Measurements from ENCODE around the gene RBM15. TPM values are rescaled to one million over a fixed set of nuclear protein-coding genes. Genes with fewer than 3 reads are reported as not detected.

Gene RBM15
- total and polyA plus RNA-seq, 2 donors (not counting 1 experiment from before 2014, with no cell fraction given) = 8.4 to 25.9 TPM

DNA sequence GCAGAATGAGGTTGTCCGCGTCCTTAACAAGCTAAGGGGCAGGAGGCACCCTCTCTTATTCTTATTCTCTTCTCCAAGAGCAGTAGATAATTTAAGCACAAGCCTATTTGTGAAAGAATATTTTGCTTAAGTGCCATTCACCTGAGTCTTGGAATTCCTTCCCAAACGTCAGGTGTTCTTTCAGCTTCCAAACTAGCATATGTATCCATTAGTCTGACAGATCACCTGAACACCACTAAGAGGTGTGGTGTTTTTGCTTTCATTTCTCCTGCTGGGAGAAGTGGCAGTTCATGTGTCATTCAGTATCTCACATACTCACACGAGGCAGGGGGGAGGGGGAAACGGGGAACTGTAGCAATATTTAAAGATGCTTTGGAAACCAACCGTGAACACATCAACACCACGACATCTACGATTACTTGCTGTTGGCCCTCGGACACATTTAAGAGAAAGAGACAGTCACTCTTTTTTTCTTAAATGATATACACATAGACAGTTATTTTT is 45.5 kb upstream of the RBM15 start:
- no peaks in the 10 kb centered on the region for H3K79me2 ChIP-seq (ENCODE audit: control insufficient read depth, insufficient read depth, low read length)
- no peaks in the 10 kb centered on the region for H3K36me3 ChIP-seq (ENCODE audit: control insufficient read depth, insufficient read depth, low read length)
- H3K4me1 ChIP-seq (ENCODE audit: control insufficient read depth, extremely low read depth, insufficient read depth, low read length) = no peaks in the 10 kb centered on the region
- no peak overlapping the region for H3K9ac ChIP-seq (ENCODE audit: insufficient read depth, low read length)
- no peaks in the 10 kb centered on the region for H3K9me3 ChIP-seq (ENCODE audit: control insufficient read depth, insufficient read depth, low read depth, low read length)
- H3K27ac ChIP-seq (ENCODE audit: insufficient read depth, low read length) = no peak overlapping the region
- TF ChIP-seq EZH2 (IDR thresholded peaks at IDR 0.05; ENCODE audit: low read length, missing control alignments) = no peak
- TF ChIP-seq, protein P1, sequence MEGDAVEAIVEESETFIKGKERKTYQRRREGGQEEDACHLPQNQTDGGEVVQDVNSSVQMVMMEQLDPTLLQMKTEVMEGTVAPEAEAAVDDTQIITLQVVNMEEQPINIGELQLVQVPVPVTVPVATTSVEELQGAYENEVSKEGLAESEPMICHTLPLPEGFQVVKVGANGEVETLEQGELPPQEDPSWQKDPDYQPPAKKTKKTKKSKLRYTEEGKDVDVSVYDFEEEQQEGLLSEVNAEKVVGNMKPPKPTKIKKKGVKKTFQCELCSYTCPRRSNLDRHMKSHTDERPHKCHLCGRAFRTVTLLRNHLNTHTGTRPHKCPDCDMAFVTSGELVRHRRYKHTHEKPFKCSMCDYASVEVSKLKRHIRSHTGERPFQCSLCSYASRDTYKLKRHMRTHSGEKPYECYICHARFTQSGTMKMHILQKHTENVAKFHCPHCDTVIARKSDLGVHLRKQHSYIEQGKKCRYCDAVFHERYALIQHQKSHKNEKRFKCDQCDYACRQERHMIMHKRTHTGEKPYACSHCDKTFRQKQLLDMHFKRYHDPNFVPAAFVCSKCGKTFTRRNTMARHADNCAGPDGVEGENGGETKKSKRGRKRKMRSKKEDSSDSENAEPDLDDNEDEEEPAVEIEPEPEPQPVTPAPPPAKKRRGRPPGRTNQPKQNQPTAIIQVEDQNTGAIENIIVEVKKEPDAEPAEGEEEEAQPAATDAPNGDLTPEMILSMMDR (conservative IDR thresholded peaks at IDR 0.05 in 1 of 2, IDR thresholded peaks at IDR 0.05 in 1 of 2; ENCODE audit: low read depth in 1 of 2, low read length in 2 of 2) = no peak
- H4K20me1 ChIP-seq (ENCODE audit: control insufficient read depth, extremely low read depth, insufficient read depth, low read length) = no peaks in the 10 kb centered on the region
- no peak for DNase-seq (ENCODE audit: low read depth in 2 of 2)
- no peak overlapping the region for H3K4me2 ChIP-seq (ENCODE audit: extremely low read depth, insufficient read depth, low read length)
- no peak overlapping the region for H2AFZ ChIP-seq (ENCODE audit: low read length)
- no peaks in the 10 kb centered on the region for H3K27me3 ChIP-seq (ENCODE audit: control insufficient read depth, insufficient read depth, low read length)
- no peak overlapping the region for H3K4me3 ChIP-seq (replicated peaks in 1 of 4; ENCODE audit: control extremely low read depth in 1 of 4, insufficient read depth in 1 of 4, low read depth in 3 of 4, low read length in 4 of 4)

DNA sequence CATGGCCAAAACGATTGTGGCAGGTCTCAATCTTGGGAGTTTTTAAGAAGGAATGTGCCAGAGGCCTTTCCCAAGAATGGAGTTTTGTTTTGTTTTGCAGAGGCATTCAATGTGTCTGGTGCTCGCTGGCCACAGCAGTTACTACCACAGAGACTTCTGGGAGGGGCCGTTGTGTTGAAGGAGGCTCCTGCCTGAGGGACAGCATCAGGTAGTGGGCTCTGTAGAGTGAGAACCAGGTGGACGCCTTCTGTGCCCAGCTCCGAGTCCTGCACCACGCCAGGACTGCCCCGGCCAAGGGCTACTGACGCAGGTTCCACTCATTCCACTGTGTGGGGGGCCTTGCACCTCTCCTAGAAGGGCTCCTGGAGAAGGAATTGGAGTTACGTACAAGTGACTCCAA is 44.9 kb upstream of the RBM15 start:
- peaks cover 2% of the 10 kb centered on the region for H3K27me3 ChIP-seq (ENCODE audit: control insufficient read depth, insufficient read depth, low read length)
- H4K20me1 ChIP-seq (ENCODE audit: control insufficient read depth, extremely low read depth, insufficient read depth, low read length) = no peaks in the 10 kb centered on the region
- no peak overlapping the region for H3K9ac ChIP-seq (ENCODE audit: insufficient read depth, low read length)
- TF ChIP-seq EZH2 (IDR thresholded peaks at IDR 0.05; ENCODE audit: low read length, missing control alignments) = no peak
- TF ChIP-seq, protein P1 (conservative IDR thresholded peaks at IDR 0.05 in 1 of 2, IDR thresholded peaks at IDR 0.05 in 1 of 2; ENCODE audit: low read depth in 1 of 2, low read length in 2 of 2) = no peak
- H3K79me2 ChIP-seq (ENCODE audit: control insufficient read depth, insufficient read depth, low read length) = no peaks in the 10 kb centered on the region
- no peak overlapping the region for H3K4me3 ChIP-seq (replicated peaks in 1 of 4; ENCODE audit: control extremely low read depth in 1 of 4, insufficient read depth in 1 of 4, low read depth in 3 of 4, low read length in 4 of 4)
- DNase-seq (ENCODE audit: low read depth in 2 of 2) = no peak
- H3K4me1 ChIP-seq (ENCODE audit: control insufficient read depth, extremely low read depth, insufficient read depth, low read length) = no peaks in the 10 kb centered on the region
- no peak overlapping the region for H3K4me2 ChIP-seq (ENCODE audit: extremely low read depth, insufficient read depth, low read length)
- no peaks in the 10 kb centered on the region for H3K9me3 ChIP-seq (ENCODE audit: control insufficient read depth, insufficient read depth, low read depth, low read length)
- H3K27ac ChIP-seq (ENCODE audit: insufficient read depth, low read length) = no peak overlapping the region
- no peaks in the 10 kb centered on the region for H3K36me3 ChIP-seq (ENCODE audit: control insufficient read depth, insufficient read depth, low read length)
- no peak overlapping the region for H2AFZ ChIP-seq (ENCODE audit: low read length)

DNA sequence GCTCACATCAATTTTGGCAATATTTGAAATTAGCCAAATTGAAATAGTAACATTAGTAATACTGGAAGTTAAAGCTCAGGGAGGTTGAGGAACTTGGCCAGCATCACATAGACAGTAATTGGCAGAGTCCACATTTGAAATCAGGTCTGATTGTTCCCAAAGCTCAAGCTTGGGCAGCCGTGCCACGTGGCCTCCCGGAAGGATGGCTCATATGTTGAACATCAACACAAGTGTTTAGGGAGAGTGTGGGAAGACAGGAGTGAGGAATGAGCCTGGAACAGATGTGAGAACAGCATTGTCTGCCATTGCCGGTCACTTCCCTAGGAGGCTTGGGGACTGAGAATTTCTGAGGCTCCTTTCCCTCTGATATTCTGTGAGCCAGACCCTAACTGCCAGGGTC is 40.2 kb upstream of the RBM15 start:
- H3K9ac ChIP-seq (ENCODE audit: insufficient read depth, low read length) = no peak overlapping the region
- H3K4me1 ChIP-seq (ENCODE audit: control insufficient read depth, extremely low read depth, insufficient read depth, low read length) = no peaks in the 10 kb centered on the region
- H2AFZ ChIP-seq (ENCODE audit: low read length) = no peak overlapping the region
- H3K79me2 ChIP-seq (ENCODE audit: control insufficient read depth, insufficient read depth, low read length) = no peaks in the 10 kb centered on the region
- no peak overlapping the region for H3K4me3 ChIP-seq (replicated peaks in 1 of 4; ENCODE audit: control extremely low read depth in 1 of 4, insufficient read depth in 1 of 4, low read depth in 3 of 4, low read length in 4 of 4)
- H4K20me1 ChIP-seq (ENCODE audit: control insufficient read depth, extremely low read depth, insufficient read depth, low read length) = no peaks in the 10 kb centered on the region
- H3K9me3 ChIP-seq (ENCODE audit: control insufficient read depth, insufficient read depth, low read depth, low read length) = no peaks in the 10 kb centered on the region
- H3K36me3 ChIP-seq (ENCODE audit: control insufficient read depth, insufficient read depth, low read length) = no peaks in the 10 kb centered on the region
- TF ChIP-seq, protein P1 (conservative IDR thresholded peaks at IDR 0.05 in 1 of 2, IDR thresholded peaks at IDR 0.05 in 1 of 2; ENCODE audit: low read depth in 1 of 2, low read length in 2 of 2) = no peak
- no peak for TF ChIP-seq EZH2 (IDR thresholded peaks at IDR 0.05; ENCODE audit: low read length, missing control alignments)
- H3K27me3 ChIP-seq (ENCODE audit: control insufficient read depth, insufficient read depth, low read length) = peaks cover 6% of the 10 kb centered on the region
- H3K27ac ChIP-seq (ENCODE audit: insufficient read depth, low read length) = no peak overlapping the region
- H3K4me2 ChIP-seq (ENCODE audit: extremely low read depth, insufficient read depth, low read length) = no peak overlapping the region
- no peak for DNase-seq (ENCODE audit: low read depth in 2 of 2)

Data from fibroblast of lung (primary cell).